ENCODE measurements around the gene AP3B2.

DNA sequence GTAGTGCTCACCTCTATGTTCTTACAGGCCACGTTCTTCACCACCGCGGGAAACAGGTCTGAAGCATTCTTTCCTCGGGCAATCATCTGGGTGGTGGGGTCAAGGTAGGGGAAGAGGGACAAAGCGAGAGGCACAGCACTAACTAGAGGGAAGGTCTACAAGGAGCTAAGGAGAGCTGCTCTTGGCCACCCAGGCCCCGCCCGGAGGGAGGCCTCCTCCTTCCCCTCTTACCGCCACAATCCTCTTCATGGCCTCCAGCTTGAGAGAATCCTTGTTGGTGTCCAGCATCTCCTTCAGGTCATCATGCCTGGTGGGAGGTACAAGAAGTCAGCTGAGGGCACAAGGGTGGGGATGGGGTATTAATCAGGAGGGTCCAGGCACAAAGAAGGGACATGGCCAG is 20.5 kb downstream of the AP3B2 start:
- no peak for TF ChIP-seq CTCF (IDR thresholded peaks at IDR 0.05)
- TF ChIP-seq POLR2A (IDR thresholded peaks at IDR 0.05) = no peak
- TF ChIP-seq POLR2AphosphoS5 (IDR thresholded peaks at IDR 0.05) = no peak

Measured in breast epithelium (tissue), 3 donors.